Measurements from ENCODE around the gene RECK. TPM values are rescaled to one million over a fixed set of nuclear protein-coding genes. Genes with fewer than 3 reads are reported as not detected.

The RECK gene
- total and polyA plus RNA-seq, 7 donors, result 1.4 to 8.0 (median 2.0) TPM

DNA sequence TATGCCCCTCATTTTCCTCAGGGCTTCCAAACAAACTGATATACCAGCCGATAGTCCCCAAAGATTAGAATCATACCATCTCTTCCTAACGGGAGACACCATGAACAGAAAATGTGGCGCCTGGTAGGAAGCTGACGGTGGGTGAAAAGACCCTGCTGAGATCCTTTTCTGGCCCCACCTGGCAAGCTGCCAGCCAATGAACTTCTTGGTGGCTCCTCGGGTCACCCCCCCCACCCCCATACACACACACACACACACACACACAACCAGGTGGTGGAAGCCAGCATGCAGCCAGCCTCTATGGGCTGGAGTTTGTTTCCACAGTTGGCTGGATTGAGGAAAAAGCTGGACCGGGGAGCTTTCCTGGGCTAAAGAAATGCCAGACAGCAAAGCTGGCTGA is 127.7 kb downstream of the RECK start:
- H3K4me1 ChIP-seq, result peaks cover 5% of the 10 kb centered on the region
- 44 to 66% (median 49%) methylated on average over 6 of the region's 6 CpGs for WGBS, 3 donors

DNA sequence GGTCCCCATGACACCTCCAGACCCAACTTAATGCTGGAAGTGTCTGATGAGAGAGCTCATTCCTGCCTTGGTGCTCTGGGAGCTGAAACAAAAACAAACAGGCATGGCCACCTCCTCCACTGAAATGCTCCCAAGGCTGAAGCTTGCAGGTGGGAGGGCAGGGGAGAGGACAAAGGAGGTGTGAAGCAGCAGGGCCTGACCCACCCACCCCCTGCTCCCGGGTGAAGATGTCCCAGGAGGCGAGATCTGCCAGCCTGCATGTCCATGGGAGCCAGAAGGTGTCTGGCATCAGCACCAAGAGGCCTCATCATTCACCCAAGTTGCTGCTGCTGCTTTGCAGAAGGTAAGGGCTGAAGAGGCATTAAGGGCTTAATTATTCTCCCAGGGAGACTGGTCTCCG is 128.3 kb downstream of the RECK start:
- DNase-seq, result no peak
- WGBS, 3 donors, result 44 to 53% (median 52%) methylated on average over 3 of the region's 3 CpGs
- Histone ChIP-seq H3K4me3 (no peak overlapping the region), H3K27ac (no peak overlapping the region), H3K4me1 (peaks cover 5% of the 10 kb centered on the region), H3K36me3 (ENCODE audit: insufficient read depth in 1 of 2, low read depth in 1 of 2) (no peaks in the 10 kb centered on the region), H3K27me3 (ENCODE audit: insufficient read depth in 3 of 3, low read length in 2 of 3) (peaks cover 0 to 23% (median 0%) of the 10 kb centered on the region in 3 donors), H3K9me3 (no peaks in the 10 kb centered on the region)
- TF ChIP-seq, protein P1, sequence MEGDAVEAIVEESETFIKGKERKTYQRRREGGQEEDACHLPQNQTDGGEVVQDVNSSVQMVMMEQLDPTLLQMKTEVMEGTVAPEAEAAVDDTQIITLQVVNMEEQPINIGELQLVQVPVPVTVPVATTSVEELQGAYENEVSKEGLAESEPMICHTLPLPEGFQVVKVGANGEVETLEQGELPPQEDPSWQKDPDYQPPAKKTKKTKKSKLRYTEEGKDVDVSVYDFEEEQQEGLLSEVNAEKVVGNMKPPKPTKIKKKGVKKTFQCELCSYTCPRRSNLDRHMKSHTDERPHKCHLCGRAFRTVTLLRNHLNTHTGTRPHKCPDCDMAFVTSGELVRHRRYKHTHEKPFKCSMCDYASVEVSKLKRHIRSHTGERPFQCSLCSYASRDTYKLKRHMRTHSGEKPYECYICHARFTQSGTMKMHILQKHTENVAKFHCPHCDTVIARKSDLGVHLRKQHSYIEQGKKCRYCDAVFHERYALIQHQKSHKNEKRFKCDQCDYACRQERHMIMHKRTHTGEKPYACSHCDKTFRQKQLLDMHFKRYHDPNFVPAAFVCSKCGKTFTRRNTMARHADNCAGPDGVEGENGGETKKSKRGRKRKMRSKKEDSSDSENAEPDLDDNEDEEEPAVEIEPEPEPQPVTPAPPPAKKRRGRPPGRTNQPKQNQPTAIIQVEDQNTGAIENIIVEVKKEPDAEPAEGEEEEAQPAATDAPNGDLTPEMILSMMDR (IDR thresholded peaks at IDR 0.05), result no peak
- intact Hi-C loops (cut with DNase I), result loop anchor here (2.0 to 5.0 kb wide), 3 partner anchors 63 to 262 kb away; partner anchors contain the start of gene OR2S2 (in 1 of the 2)
- no peak for ATAC-seq

More for the DNA sequence above, 127.7 kb downstream of the RECK start:
- no peaks in the 10 kb centered on the region for H3K36me3 ChIP-seq (ENCODE audit: insufficient read depth in 1 of 2, low read depth in 1 of 2)
- DNase-seq (no peak), ATAC-seq (no peak)
- no peaks in the 10 kb centered on the region for H3K9me3 ChIP-seq
- TF ChIP-seq, protein P1 (IDR thresholded peaks at IDR 0.05), result no peak
- intact Hi-C loops (cut with DNase I), result loop anchor here (2.0 to 5.0 kb wide), 2 partner anchors 62 to 262 kb away; no protein-coding TSS in a partner anchor
- peak overlapping the region; percentile 63 for H3K27ac ChIP-seq
- H3K4me3 ChIP-seq, result no peak overlapping the region
- H3K27me3 ChIP-seq (ENCODE audit: insufficient read depth in 3 of 3, low read length in 2 of 3), result peaks cover 0 to 23% (median 0%) of the 10 kb centered on the region in 3 donors

DNA sequence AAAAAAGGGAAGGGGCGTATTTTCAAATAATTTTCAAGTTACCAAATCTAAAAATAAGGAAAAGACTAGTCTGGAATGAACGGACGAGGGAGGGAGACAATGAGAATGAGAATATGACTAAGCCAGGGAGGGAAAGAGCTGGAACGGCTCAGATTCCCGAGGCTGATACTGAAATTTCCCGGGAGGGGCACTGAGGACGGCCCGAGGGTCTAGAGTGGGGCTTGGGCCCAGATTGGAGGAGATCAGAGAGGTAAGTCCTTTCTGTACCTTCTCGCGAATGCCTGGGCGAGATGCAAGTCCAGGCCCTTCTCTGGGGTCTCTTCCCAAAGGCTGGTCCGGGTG is 129.1 kb downstream of the RECK start:
- Histone ChIP-seq H3K4me1 (peaks cover 5% of the 10 kb centered on the region), H3K9me3 (no peaks in the 10 kb centered on the region), H3K27me3 (ENCODE audit: insufficient read depth in 3 of 3, low read length in 2 of 3) (peaks cover 0 to 23% (median 0%) of the 10 kb centered on the region in 3 donors), H3K4me3 (peak overlapping the region; percentile 64), H3K27ac (peak overlapping the region; percentile 41), H3K36me3 (ENCODE audit: insufficient read depth in 1 of 2, low read depth in 1 of 2) (no peaks in the 10 kb centered on the region)
- DNase-seq (no peak), ATAC-seq (peak in 3 of 4 donors; percentile 11 to 32 (median 15))
- intact Hi-C loops (cut with DNase I), result loop anchor here in 1 of 2 donors (2.0 to 5.0 kb wide), 3 partner anchors 63 to 263 kb away; partner anchors contain the start of gene OR2S2
- TF ChIP-seq, protein P1 (IDR thresholded peaks at IDR 0.05), result no peak
- 22 to 31% (median 24%) methylated on average over 12 of the region's 12 CpGs for WGBS, 3 donors

DNA sequence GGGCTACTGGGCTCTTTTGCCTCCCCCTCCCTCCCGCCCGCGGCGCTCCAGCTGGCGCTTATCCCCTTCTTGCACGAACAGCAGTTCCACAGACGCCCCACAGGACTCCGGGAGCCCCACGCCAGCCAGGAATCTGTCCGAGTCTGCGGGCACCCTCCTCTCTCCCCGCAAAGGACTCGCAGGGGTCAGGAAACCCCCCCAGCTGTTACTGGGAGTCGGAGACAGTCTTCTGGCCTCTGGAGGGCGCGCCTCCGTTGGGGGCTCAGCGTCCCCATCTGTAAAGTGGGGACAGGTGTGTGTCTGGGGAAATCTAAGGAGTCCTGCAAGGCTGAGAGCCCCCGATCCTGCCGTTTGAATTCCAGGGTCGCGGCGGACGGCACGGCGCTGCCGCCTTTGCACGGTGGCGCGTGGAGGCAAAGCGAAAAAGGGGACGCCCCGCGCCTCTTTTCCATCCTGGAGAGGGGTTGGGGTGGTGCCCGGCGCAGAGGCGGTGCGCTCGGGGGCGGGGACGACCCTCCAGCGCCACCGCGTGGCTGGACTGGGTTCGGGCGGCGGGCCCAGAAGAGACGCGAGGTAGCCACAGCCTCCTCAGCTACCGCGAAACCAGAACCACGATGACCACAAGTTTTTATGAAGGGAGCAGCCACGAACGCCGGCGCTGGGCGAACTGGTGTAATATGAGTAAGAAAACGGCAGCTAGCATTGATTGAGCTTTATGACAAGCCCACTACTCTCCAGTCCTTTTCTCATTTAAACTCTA is 129.6 kb downstream of the RECK start:
- H3K4me1 ChIP-seq, result peaks cover 5% of the 10 kb centered on the region
- ATAC-seq (peak; percentile 92 to 96 (median 93)), DNase-seq (peak; percentile 84 to 90)
- H3K36me3 ChIP-seq (ENCODE audit: insufficient read depth in 1 of 2, low read depth in 1 of 2), result no peaks in the 10 kb centered on the region
- TF ChIP-seq, protein P1 (IDR thresholded peaks at IDR 0.05), result peak; percentile 95
- H3K9me3 ChIP-seq, result no peaks in the 10 kb centered on the region
- peak overlapping the region; percentile 41 for H3K27ac ChIP-seq
- peak overlapping the region; percentile 64 for H3K4me3 ChIP-seq
- H3K27me3 ChIP-seq (ENCODE audit: insufficient read depth in 3 of 3, low read length in 2 of 3), result peaks cover 0 to 23% (median 0%) of the 10 kb centered on the region in 3 donors
- 0 to 1% (median 0%) methylated on average over 44 to 58 of the region's 58 CpGs for WGBS, 3 donors
- intact Hi-C loops (cut with DNase I), result loop anchor here in 1 of 2 donors (2.0 to 5.0 kb wide), 2 partner anchors 64 to 209 kb away; partner anchors contain the start of gene OR2S2

All from psoas muscle (tissue), 8 donors.